ENCODE measurements around the gene SLC44A4.

SLC44A4 gene

DNA sequence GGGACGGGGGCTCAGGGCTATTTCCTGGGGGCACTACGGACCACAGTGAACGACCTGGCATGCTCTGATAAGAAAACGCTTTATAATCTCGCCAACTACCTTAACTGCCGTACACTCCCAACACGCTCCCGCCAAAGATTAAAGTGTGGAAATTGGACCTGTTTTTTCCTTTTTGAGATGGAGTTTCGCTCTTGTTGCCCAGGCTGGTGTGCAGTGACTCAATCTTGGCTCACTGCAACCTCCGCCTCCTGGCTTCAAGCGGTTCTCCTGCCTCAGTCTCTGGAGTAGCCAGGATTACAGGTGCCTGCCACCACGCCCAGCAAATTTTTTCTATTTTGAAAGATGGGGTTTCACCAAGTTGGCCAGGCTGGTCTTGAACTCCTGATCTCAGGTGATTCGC is 346 bp upstream of the SLC44A4 start:
- no peak overlapping the region for H3K4me3 ChIP-seq (replicated peaks; ENCODE audit: low read depth, low read length)
- no peak for TF ChIP-seq CTCF (IDR thresholded peaks at IDR 0.05; ENCODE audit: low read depth, low read length, missing control alignments)
- no peak for DNase-seq (ENCODE audit: extremely low read depth, low read depth)

GRCh38 chr6:31878222-31878621 is 575 bp downstream of the SLC44A4 start:
- TF ChIP-seq CTCF (IDR thresholded peaks at IDR 0.05; ENCODE audit: low read depth, low read length, missing control alignments): no peak
- H3K4me3 ChIP-seq (replicated peaks; ENCODE audit: low read depth, low read length): no peak overlapping the region

DNA sequence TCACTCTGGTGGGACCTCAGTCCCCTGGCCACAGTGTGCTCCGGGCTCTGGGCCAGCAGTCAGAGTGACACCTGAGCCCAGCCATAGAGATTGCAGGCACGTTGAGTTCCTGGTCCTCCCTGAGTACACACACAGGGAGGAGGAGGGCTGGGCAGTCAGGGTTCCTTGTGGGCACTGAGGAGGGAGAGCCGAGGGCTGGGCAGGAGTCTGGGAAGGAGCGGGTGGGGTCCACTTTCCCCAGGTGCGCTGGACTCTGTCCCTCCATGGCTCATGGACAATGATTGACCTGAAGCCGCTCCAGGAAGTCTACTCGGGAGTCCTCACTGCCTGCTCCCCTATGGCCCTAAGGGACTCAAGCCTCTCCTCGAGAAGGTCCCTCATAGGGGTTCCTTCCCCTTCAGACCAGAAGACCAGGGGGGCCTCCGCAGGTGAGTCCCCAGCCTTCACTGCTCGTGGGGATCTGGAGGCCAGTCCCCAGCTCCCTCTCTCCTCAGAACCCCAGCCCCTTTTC is 1.1 kb downstream of the SLC44A4 start:
- no peak overlapping the region for H3K4me3 ChIP-seq (replicated peaks; ENCODE audit: low read depth, low read length)
- no peak for DNase-seq (ENCODE audit: extremely low read depth, low read depth)
- TF ChIP-seq CTCF (IDR thresholded peaks at IDR 0.05; ENCODE audit: low read depth, low read length, missing control alignments): no peak

More at GRCh38 chr6:31878222-31878621, 575 bp downstream of the SLC44A4 start:
- DNase-seq (ENCODE audit: extremely low read depth, low read depth): no peak

DNA sequence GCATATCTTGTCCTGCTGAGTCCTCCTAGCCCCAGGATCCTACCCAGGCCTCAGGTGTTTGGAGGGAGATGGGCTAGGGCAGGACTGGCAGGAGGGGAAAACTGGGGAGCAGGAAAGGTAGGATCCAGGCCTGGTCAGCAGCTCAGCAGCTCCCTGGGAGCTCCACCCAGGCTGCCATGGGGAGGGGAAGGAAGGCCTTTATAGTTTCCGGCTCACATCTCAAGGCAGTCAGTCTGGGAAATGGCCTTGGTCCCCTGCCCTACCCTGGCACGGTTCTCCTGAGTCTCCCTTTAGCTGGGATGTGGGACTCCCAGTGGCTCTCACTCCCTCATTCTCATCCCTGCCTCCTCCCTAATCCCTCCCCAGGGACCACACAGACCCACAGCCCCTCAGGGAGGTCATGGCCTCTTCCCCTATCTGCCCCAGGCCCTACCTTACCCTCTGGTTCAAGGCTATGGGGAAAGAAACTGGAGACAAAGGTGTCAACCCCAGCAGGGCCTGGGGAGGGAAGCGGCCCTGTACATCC is 1.6 kb downstream of the SLC44A4 start:
- DNase-seq (ENCODE audit: extremely low read depth, low read depth): no peak
- no peak overlapping the region for H3K4me3 ChIP-seq (replicated peaks; ENCODE audit: low read depth, low read length)
- TF ChIP-seq CTCF (IDR thresholded peaks at IDR 0.05; ENCODE audit: low read depth, low read length, missing control alignments): no peak

- H3K4me3 ChIP-seq (replicated peaks; ENCODE audit: low read depth, low read length): no peak overlapping the region
- DNase-seq (ENCODE audit: extremely low read depth, low read depth): no peak
- no peak for TF ChIP-seq CTCF (IDR thresholded peaks at IDR 0.05; ENCODE audit: low read depth, low read length, missing control alignments)
Observed at GRCh38 chr6:31876357-31876756, 2.4 kb downstream of the SLC44A4 start.

- no peak for TF ChIP-seq CTCF (IDR thresholded peaks at IDR 0.05; ENCODE audit: low read depth, low read length, missing control alignments)
- H3K4me3 ChIP-seq (replicated peaks; ENCODE audit: low read depth, low read length): no peak overlapping the region
- no peak for DNase-seq (ENCODE audit: extremely low read depth, low read depth)
Observed at GRCh38 chr6:31875877-31876276, 2.9 kb downstream of the SLC44A4 start.
